Measurements from ENCODE around the gene C4orf46.

C4orf46 gene

DNA sequence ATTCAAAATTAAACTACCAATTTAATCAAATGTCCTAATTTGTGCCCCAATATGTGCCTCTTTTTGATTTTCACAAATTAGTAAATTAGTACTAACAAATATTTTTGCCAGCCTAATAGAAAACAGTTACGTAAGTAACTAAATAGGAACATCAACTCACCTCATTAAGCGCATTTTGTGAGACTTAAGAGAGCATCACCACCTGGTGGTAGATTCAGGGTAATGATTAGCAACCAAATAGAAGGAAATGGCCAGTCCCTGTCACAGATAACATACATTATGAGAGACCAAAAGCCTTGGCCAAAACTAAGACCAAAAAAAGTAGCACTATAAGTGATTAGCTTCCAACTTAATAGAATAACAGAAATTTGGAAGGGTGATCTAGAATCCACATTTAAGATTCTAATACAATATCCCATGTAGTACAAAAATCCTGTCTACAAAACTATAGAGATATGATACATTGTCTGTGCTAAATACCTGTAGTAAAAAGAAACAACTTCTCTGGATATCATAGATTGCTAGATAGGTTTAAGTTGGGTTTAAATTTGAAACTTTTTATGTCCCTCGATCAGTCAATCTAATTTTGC, 46.7 kb downstream of the C4orf46 start:
- TF ChIP-seq, protein P1, sequence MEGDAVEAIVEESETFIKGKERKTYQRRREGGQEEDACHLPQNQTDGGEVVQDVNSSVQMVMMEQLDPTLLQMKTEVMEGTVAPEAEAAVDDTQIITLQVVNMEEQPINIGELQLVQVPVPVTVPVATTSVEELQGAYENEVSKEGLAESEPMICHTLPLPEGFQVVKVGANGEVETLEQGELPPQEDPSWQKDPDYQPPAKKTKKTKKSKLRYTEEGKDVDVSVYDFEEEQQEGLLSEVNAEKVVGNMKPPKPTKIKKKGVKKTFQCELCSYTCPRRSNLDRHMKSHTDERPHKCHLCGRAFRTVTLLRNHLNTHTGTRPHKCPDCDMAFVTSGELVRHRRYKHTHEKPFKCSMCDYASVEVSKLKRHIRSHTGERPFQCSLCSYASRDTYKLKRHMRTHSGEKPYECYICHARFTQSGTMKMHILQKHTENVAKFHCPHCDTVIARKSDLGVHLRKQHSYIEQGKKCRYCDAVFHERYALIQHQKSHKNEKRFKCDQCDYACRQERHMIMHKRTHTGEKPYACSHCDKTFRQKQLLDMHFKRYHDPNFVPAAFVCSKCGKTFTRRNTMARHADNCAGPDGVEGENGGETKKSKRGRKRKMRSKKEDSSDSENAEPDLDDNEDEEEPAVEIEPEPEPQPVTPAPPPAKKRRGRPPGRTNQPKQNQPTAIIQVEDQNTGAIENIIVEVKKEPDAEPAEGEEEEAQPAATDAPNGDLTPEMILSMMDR (IDR thresholded peaks at IDR 0.05; ENCODE audit: insufficient read depth, low read depth, low read length, missing control alignments), result peak; percentile 80
- no peak overlapping the region for H3K4me3 ChIP-seq (ENCODE audit: low read length)
- DNase-seq (ENCODE audit: low read depth), result peak; percentile 76

DNA sequence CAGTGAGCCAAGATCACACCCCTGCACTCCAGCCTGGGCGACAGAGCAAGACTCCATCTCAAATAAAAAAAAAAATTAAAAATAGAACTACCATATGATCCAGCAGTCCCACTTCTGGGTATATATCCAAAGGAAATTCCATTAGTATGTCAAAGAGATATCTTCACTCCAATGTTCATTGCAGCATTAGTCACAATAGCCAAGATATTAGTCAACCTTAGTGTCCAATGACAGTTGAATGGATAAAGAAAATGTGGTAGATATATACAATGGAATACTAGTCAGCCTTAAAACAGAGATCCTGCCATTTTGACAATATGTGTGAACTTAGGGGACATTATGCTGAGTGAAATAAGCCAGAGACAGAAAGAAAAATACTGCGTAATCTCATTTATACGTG, 49.4 kb downstream of the C4orf46 start:
- peak; percentile 24 for DNase-seq (ENCODE audit: low read depth)
- TF ChIP-seq, protein P1 (IDR thresholded peaks at IDR 0.05; ENCODE audit: insufficient read depth, low read depth, low read length, missing control alignments), result no peak
- H3K4me3 ChIP-seq (ENCODE audit: low read length), result no peak overlapping the region

DNA sequence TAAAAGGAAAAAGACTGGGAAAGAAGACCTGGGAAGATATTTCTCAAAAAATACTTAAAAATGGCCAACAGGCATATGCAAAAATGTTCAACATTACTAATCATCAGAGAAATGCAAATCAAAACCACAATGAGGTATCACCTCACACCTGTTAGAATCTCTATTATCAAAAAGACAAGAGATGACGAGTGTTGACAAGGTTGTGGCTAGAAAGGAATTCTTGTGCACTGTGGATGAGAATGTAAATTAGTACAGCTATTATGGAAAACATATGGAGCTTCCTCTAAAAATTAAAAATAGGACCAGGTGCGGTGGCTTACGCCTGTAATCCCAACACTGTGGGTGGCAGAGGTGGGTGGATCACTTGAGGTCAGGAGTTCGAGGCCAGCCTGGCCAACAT, 50.0 kb downstream of the C4orf46 start:
- DNase-seq (ENCODE audit: low read depth), result peak; percentile 58
- H3K4me3 ChIP-seq (ENCODE audit: low read length), result no peak overlapping the region
- TF ChIP-seq, protein P1 (IDR thresholded peaks at IDR 0.05; ENCODE audit: insufficient read depth, low read depth, low read length, missing control alignments), result no peak

DNA sequence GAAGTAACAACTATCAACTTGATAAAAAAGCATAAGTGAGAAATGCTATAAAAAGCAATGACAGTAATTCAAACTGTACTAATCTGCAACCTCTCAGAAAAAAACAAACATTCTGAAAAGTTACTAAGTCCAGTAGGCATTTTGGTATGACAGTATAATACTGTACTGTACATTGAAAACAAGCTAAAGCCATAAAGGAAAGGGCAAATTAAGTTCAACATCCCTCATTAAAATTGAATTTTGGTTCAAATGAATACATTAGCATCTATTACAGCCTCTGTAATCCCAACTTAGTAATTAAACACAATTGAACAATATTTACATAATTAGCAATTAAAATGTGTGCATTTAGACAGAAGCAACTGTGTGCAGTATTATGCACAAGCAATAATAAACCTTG, 53.7 kb downstream of the C4orf46 start:
- H3K4me3 ChIP-seq (ENCODE audit: low read length), result no peak overlapping the region
- TF ChIP-seq, protein P1 (IDR thresholded peaks at IDR 0.05; ENCODE audit: insufficient read depth, low read depth, low read length, missing control alignments), result no peak
- no peak for DNase-seq (ENCODE audit: low read depth)

Measured in epithelial cell of esophagus (primary cell).